ENCODE data around the gene CDC42BPB.

DNA sequence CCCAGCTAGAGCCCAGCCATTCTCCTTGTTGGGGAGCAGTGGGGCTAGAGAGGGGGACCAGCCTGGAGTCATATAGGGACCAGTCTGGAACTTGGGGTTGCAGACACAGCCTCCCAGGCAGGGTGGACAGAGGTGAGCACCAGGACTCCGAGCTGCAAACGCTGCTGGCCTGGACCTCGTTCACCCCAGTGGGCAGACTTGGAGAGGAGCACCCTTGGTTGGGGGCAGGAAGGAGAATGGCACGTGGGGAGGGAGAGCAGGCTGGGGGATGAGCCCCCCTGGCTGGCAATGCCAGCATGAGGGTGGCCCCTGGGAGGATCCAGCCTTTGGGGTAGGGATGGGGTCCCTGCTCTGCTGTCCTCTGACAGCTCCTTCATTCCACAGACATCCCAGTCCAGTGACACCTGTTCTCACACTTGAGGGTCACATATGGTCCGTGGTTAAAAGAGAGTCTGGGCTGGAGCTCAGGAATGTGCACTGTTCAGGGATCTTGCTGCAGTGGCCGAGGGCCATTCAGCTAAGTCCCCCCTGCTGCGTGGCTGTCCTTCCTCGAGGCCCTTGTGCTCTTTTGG lies 29.5 kb upstream of the CDC42BPB start:
- TF ChIP-seq, protein P1, sequence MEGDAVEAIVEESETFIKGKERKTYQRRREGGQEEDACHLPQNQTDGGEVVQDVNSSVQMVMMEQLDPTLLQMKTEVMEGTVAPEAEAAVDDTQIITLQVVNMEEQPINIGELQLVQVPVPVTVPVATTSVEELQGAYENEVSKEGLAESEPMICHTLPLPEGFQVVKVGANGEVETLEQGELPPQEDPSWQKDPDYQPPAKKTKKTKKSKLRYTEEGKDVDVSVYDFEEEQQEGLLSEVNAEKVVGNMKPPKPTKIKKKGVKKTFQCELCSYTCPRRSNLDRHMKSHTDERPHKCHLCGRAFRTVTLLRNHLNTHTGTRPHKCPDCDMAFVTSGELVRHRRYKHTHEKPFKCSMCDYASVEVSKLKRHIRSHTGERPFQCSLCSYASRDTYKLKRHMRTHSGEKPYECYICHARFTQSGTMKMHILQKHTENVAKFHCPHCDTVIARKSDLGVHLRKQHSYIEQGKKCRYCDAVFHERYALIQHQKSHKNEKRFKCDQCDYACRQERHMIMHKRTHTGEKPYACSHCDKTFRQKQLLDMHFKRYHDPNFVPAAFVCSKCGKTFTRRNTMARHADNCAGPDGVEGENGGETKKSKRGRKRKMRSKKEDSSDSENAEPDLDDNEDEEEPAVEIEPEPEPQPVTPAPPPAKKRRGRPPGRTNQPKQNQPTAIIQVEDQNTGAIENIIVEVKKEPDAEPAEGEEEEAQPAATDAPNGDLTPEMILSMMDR (IDR thresholded peaks at IDR 0.05), result no peak
- no peak for TF ChIP-seq POLR2A (IDR thresholded peaks at IDR 0.05)
